Esophagus muscularis mucosa (tissue), 4 donors: Measurements from ENCODE around the gene HERC2. TPM values are rescaled to one million over a fixed set of nuclear protein-coding genes. Genes with fewer than 3 reads are reported as not detected.
A peak's percentile ranks its signal among the peaks of the same experiment; 100 is the strongest.

Source experiments
- DNase-seq: peaks from one replicate; pipeline ENCODE4 v3.0.0-alpha.2; 2017; ENCODE audit errors: extremely low spot score
- H3K27ac ChIP-seq, 4 donors: fragments of 200-600 bp; sonication (generic); replicated peaks in 1 of 4; 1 replicate in 3 of 4; 2 replicates in 1 of 4; pipeline ENCODE4 v1.5.1; 2016 to 2019; ENCODE audit warnings: mild to moderate bottlenecking in 1 of 4
- H3K27me3 ChIP-seq, 4 donors: fragments of 200-600 bp; sonication (generic); one replicate each; pipeline versions ENCODE4 v1.5.1 to v1.6.0; 2016 to 2019
- H3K36me3 ChIP-seq, 4 donors: fragments of 200-600 bp; sonication (generic); one replicate each; pipeline ENCODE4 v1.5.1; 2016 to 2019
- H3K4me1 ChIP-seq, 4 donors: fragments of 200-600 bp; sonication (generic); one replicate each; pipeline ENCODE4 v1.5.1; 2016 to 2019
- H3K4me3 ChIP-seq, 4 donors: fragments of 200-600 bp; sonication (generic); 1 replicate in 2 of 4; 2 replicates in 2 of 4; pipeline ENCODE4 v1.5.1; 2016 to 2019; ENCODE audit warnings: mild to moderate bottlenecking in 4 of 4, moderate library complexity in 1 of 4
- H3K9me3 ChIP-seq, 4 donors: fragments of 200-600 bp; sonication (generic); 1 replicate in 3 of 4; 2 replicates in 1 of 4; pipeline ENCODE4 v1.5.1; 2016 to 2019
- EP300 ChIP-seq: sonication (generic); formaldehyde crosslinking; IDR thresholded peaks from one replicate; pipeline ENCODE4 v1.6.1; 2017; ENCODE audit warnings: antibody characterized with exemption
- POLR2A ChIP-seq: fragments of 450-650 bp; IDR thresholded peaks from one replicate; pipeline ENCODE4 v1.6.1; 2017; ENCODE audit warnings: antibody characterized with exemption, moderate library complexity, mild to moderate bottlenecking, low read depth
- POLR2AphosphoS5 ChIP-seq, 2 donors: sonication (generic); formaldehyde crosslinking; IDR thresholded peaks; one replicate each; pipeline ENCODE4 v1.6.1; 2017; ENCODE audit warnings: antibody characterized with exemption in 2 of 2
- WGBS: methylation state at CpG from one replicate; pipeline ENCODE4 v1.1.5; 2018; 5-methylcytosine and 5-hydroxymethylcytosine counted together
- intact Hi-C: fragments of 100-400 bp; cut with DNase I; formaldehyde crosslinking; loops from one replicate; pipeline ENCODE4 v1.15.1; 2023
- total RNA-seq, 4 donors: library from RNA; depleted of rRNA; stranded (reverse); fragments of >200 nt; gene quantifications; one replicate each; pipeline versions ENCODE4 v1.1.0 to v1.2.1, GENCODE V29; 2016
- TF ChIP-seq, protein P1 (sequence below), 3 experiments: fragments of 200-600 bp in 2 of 3; fragments of 450-650 bp in 1 of 3; sonication (generic) in 2 of 3; IDR thresholded peaks; one replicate each; pipeline ENCODE4 v1.5.1; 2017 to 2019; ENCODE audit warnings: antibody characterized with exemption in 3 of 3, mild to moderate bottlenecking in 2 of 3, moderate library complexity in 1 of 3

HERC2 gene
- total RNA-seq, 4 donors from 2014 or later = 57.0 to 96.3 (median 66.0) TPM

DNA sequence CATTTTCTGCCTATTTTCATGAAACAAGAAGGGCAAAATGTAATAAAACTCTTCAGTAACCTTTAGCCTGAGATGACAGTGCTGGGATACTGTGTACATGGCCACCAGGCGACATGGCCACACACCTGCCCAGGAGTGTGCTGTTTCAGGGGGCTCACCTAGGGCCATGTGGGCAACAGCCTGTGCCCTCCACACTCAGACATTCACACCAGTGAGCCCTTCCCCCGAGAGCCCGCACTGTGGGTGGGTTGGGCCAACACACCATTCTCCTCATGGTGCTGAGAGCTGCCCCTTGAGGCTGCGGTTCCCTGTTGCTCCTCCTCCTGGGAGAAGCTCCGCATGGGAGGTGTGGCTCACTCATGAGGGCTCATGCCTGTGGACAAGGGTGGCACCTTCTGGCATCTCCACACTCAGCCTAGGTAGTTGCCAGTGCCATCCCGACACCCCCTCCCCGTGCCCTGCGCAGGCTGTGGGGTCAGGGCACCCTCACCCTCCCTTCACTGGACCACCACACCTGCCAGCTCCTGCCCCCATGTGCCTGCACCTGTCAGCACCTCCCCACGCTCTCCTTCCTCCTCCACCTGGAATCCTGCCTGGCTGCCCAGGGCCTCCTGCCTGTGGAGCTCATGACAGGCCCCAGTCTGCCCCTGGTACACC, 242.5 kb downstream of the HERC2 start:
- peaks cover 0 to 3% (median 0%) of the 10 kb centered on the region in 4 donors for H3K9me3 ChIP-seq
- peak; percentile 82 for DNase-seq
- H3K4me3 ChIP-seq = no peak overlapping the region
- intact Hi-C loops = no loop called here
- no peak for TF ChIP-seq POLR2A
- no peak for TF ChIP-seq EP300
- TF ChIP-seq POLR2AphosphoS5 (IDR thresholded peaks at IDR 0.05) = no peak
- TF ChIP-seq, protein P1, sequence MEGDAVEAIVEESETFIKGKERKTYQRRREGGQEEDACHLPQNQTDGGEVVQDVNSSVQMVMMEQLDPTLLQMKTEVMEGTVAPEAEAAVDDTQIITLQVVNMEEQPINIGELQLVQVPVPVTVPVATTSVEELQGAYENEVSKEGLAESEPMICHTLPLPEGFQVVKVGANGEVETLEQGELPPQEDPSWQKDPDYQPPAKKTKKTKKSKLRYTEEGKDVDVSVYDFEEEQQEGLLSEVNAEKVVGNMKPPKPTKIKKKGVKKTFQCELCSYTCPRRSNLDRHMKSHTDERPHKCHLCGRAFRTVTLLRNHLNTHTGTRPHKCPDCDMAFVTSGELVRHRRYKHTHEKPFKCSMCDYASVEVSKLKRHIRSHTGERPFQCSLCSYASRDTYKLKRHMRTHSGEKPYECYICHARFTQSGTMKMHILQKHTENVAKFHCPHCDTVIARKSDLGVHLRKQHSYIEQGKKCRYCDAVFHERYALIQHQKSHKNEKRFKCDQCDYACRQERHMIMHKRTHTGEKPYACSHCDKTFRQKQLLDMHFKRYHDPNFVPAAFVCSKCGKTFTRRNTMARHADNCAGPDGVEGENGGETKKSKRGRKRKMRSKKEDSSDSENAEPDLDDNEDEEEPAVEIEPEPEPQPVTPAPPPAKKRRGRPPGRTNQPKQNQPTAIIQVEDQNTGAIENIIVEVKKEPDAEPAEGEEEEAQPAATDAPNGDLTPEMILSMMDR (IDR thresholded peaks at IDR 0.05) = no peak
- H3K36me3 ChIP-seq = no peaks in the 10 kb centered on the region
- H3K27ac ChIP-seq = no peak overlapping the region
- 77% methylated on average over 5 of the region's 9 CpGs for WGBS
- H3K27me3 ChIP-seq = peaks cover 0 to 1% (median 0%) of the 10 kb centered on the region in 4 donors
- H3K4me1 ChIP-seq = no peaks in the 10 kb centered on the region

DNA sequence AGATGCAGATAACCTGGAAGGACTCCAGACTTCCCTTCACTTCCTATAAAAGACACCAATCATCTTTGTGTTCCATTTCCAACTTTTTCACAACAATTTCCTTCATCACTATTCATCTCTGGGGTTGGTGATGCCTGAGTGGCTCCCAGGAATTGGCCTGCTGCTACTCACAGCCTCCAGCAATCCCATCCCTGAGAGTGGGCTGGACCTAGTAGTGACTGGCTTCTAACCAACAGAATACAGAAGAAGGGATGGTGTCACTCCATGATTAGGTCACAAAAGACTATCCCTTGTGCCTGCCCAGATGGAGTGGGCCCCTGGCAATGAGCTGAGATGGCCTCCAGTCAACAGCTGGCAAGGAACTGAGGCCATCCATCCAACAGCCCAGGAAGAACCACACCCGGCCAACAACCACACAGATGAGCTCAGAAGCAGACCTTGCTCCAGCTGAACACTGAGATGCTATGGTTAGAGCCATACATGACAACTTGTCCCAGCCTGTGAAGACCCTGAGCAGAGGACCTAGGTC, 243.7 kb downstream of the HERC2 start:
- Histone ChIP-seq H3K4me3 (no peak overlapping the region), H3K27me3 (no peaks in the 10 kb centered on the region), H3K4me1 (no peaks in the 10 kb centered on the region), H3K9me3 (no peaks in the 10 kb centered on the region), H3K27ac (no peak overlapping the region), H3K36me3 (no peaks in the 10 kb centered on the region)
- intact Hi-C loops = no loop called here
- TF ChIP-seq POLR2AphosphoS5 (IDR thresholded peaks at IDR 0.05) (no peak), POLR2A (no peak), EP300 (no peak)
- TF ChIP-seq, protein P1 (IDR thresholded peaks at IDR 0.05) = no peak
- WGBS = 56% methylated on average over 1 of the region's 1 CpG
- DNase-seq = no peak

DNA sequence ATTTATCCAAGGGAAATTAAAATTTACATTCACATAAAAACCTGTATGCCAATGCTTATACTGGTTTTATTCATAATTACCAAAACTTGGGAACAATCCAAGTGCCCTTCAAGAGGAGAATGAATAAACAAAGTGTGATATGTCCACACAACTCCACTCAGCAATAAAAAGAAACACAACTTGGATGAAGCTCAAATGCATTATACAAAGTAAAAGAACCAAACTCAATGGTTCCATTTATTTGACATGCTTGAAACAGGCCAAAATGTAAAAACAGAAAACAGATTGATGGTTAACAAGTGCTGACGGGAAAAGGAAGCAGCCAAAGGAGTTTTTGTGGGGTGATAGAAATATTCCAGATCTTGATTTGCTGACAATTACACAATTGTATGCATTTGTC, 246.4 kb downstream of the HERC2 start:
- H3K4me1 ChIP-seq = no peaks in the 10 kb centered on the region
- TF ChIP-seq POLR2A (no peak), POLR2AphosphoS5 (IDR thresholded peaks at IDR 0.05) (no peak), EP300 (no peak)
- TF ChIP-seq, protein P1 (IDR thresholded peaks at IDR 0.05) = no peak
- 45% methylated on average over 1 of the region's 1 CpG for WGBS

DNA sequence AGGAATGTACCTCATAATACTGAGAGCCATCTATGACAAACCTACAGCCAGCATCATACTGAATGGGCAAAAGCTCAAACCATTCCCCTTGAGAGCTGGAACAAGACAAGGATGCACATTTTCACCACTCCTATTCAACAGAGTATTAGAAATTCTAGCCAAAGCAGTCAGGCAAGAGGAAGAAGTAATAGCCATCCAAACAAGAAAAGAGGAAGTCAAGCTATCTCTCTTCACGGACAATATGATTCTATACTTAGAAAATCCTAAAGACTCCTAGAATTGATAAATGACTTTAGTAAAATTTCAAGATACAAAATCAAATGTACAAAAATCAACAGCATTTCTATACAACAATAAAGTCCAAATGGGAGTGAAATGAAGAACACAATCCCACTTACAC, 253.0 kb downstream of the HERC2 start:
- intact Hi-C loops = no loop called here
- Histone ChIP-seq H3K27ac (no peak overlapping the region), H3K36me3 (no peaks in the 10 kb centered on the region), H3K4me3 (no peak overlapping the region), H3K4me1 (no peaks in the 10 kb centered on the region), H3K27me3 (no peaks in the 10 kb centered on the region), H3K9me3 (peaks cover 0 to 6% (median 3%) of the 10 kb centered on the region in 4 donors)
- DNase-seq = no peak
- TF ChIP-seq, protein P1 (IDR thresholded peaks at IDR 0.05) = no peak
- TF ChIP-seq POLR2AphosphoS5 (IDR thresholded peaks at IDR 0.05) (no peak), EP300 (no peak), POLR2A (no peak)
- 53% methylated on average over 1 of the region's 1 CpG for WGBS

More for the DNA sequence above, 246.4 kb downstream of the HERC2 start:
- Histone ChIP-seq H3K4me3 (no peak overlapping the region), H3K36me3 (no peaks in the 10 kb centered on the region), H3K9me3 (no peaks in the 10 kb centered on the region), H3K27ac (no peak overlapping the region), H3K27me3 (no peaks in the 10 kb centered on the region)
- intact Hi-C loops = no loop called here
- no peak for DNase-seq
